ENCODE measurements around the gene RTF2.

Gene RTF2

GRCh38 chr20:56439771-56440291 is 28.6 kb upstream of the RTF2 start:
- FAIRE-seq: no peak

- FAIRE-seq: no peak
Observed at GRCh38 chr20:56440346-56441007, 27.9 kb upstream of the RTF2 start.

- FAIRE-seq: no peak
Observed at GRCh38 chr20:56442389-56443365, 25.8 kb upstream of the RTF2 start.

GRCh38 chr20:56443654-56444540 is 24.5 kb upstream of the RTF2 start:
- no peak for FAIRE-seq

GRCh38 chr20:56445130-56445529 is 23.3 kb upstream of the RTF2 start:
- FAIRE-seq: no peak

GRCh38 chr20:56445540-56445939 is 22.9 kb upstream of the RTF2 start:
- FAIRE-seq: no peak

- FAIRE-seq: no peak
Observed at GRCh38 chr20:56447227-56447626, 21.2 kb upstream of the RTF2 start.

- FAIRE-seq: no peak
Observed at GRCh38 chr20:56449459-56449858, 19.0 kb upstream of the RTF2 start.

GRCh38 chr20:56451056-56451765 is 17.2 kb upstream of the RTF2 start:
- FAIRE-seq: no peak

- FAIRE-seq: no peak
Observed at GRCh38 chr20:56453352-56453751, 15.1 kb upstream of the RTF2 start.

- no peak for FAIRE-seq
Observed at GRCh38 chr20:56454754-56455153, 13.7 kb upstream of the RTF2 start.

- no peak for FAIRE-seq
Observed at GRCh38 chr20:56458206-56458821, 10.1 kb upstream of the RTF2 start.

- no peak for FAIRE-seq
Observed at GRCh38 chr20:56460459-56460858, 8.0 kb upstream of the RTF2 start.

- no peak for FAIRE-seq
Observed at GRCh38 chr20:56461576-56461975, 6.9 kb upstream of the RTF2 start.

- no peak for FAIRE-seq
Observed at GRCh38 chr20:56463428-56463827, 5.0 kb upstream of the RTF2 start.

- no peak for FAIRE-seq
Observed at GRCh38 chr20:56465997-56466396, 2.4 kb upstream of the RTF2 start.

GRCh38 chr20:56467968-56468315 is 485 bp upstream of the RTF2 start:
- FAIRE-seq: no peak

- FAIRE-seq: no peak
Observed at GRCh38 chr20:56469077-56469449, 636 bp downstream of the RTF2 start.

GRCh38 chr20:56483970-56484369 is 15.5 kb downstream of the RTF2 start:
- FAIRE-seq: no peak

GRCh38 chr20:56487216-56487615 is 18.8 kb downstream of the RTF2 start:
- no peak for FAIRE-seq

GRCh38 chr20:56488566-56488965 is 20.1 kb downstream of the RTF2 start:
- no peak for FAIRE-seq

GRCh38 chr20:56501116-56501515 is 32.7 kb downstream of the RTF2 start:
- FAIRE-seq: no peak
